ENCODE data around the gene PHYHIPL. TPM values are rescaled to one million over a fixed set of nuclear protein-coding genes. Genes with fewer than 3 reads are reported as not detected.

The PHYHIPL gene
- total RNA-seq, 2 donors from 2014 or later = 2.6 TPM; not detected in 1

DNA sequence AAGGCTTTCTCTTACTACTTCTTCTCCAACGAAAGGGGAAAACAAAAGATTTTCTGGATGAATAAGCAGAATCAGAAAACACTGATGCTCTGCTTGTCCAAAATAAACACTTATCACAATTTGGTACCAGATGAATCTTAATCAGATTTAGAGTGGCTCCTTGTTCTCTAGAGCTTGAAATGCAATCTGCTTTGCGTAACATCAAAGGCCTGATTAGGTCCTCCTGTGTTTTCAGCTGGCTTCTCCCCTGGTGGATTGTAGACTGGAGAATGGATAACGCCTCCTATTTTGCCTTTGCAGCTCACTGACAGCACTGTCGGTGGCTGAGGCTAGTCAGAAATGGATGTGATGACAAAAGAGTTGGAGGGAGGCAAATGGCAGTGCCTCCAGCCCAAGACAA, 94.7 kb downstream of the PHYHIPL start:
- H3K9me3 ChIP-seq = no peaks in the 10 kb centered on the region
- H3K36me3 ChIP-seq = peaks cover 7% of the 10 kb centered on the region
- H3K4me1 ChIP-seq (ENCODE audit: control insufficient read depth in 1 of 2, low read depth in 2 of 2) = peaks cover 5 to 20% of the 10 kb centered on the region in 2 donors
- DNase-seq (ENCODE audit: low spot score) (no peak), ATAC-seq (ENCODE audit: insufficient number of reproducible peaks, low FRiP score, low read depth) (no peak)
- H3K4me3 ChIP-seq = no peak overlapping the region
- H3K27me3 ChIP-seq (replicated peaks; ENCODE audit: insufficient read depth) = no peaks in the 10 kb centered on the region
- TF ChIP-seq, protein P1, sequence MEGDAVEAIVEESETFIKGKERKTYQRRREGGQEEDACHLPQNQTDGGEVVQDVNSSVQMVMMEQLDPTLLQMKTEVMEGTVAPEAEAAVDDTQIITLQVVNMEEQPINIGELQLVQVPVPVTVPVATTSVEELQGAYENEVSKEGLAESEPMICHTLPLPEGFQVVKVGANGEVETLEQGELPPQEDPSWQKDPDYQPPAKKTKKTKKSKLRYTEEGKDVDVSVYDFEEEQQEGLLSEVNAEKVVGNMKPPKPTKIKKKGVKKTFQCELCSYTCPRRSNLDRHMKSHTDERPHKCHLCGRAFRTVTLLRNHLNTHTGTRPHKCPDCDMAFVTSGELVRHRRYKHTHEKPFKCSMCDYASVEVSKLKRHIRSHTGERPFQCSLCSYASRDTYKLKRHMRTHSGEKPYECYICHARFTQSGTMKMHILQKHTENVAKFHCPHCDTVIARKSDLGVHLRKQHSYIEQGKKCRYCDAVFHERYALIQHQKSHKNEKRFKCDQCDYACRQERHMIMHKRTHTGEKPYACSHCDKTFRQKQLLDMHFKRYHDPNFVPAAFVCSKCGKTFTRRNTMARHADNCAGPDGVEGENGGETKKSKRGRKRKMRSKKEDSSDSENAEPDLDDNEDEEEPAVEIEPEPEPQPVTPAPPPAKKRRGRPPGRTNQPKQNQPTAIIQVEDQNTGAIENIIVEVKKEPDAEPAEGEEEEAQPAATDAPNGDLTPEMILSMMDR (IDR thresholded peaks at IDR 0.05) = no peak
- no peak overlapping the region for H3K27ac ChIP-seq

DNA sequence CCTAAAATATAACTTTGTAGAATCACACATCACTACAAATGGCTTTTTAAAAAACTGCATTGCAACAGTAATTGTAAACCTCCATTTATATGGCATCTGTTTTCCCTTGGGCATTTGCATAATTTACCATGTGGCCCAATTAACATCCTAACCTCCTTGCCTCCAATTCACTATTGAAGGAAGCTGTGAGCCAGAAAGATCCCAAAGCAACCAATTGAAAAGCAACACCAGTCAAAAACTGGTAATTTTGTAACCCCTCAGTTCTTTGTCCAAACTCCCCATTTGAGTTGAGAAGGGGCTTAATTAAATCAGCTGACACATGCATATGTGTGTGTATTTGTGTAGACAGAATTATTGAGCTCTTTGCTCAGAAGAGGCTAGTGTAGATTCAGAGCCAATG, 95.6 kb downstream of the PHYHIPL start:
- no peak for ATAC-seq (ENCODE audit: insufficient number of reproducible peaks, low FRiP score, low read depth)

DNA sequence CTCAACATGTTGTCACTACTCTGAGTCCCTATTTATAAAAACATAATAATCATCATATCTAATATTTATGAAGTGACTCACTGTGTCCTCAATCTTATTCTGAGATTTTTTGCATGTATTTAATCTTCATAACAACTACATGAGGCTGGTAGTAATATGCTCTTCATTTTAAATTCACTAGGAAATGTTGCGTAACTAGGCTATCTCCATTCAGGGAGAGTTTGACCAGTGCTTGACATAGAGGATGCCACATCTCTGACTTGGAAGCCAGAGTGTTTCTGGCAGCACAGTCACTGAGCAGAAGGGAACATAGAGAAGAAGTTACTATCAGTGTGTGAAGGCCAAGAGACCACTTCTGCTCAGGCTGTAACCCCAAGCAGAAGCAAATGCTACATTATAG, 97.0 kb downstream of the PHYHIPL start:
- H3K4me3 ChIP-seq = no peak overlapping the region
- TF ChIP-seq, protein P1 (IDR thresholded peaks at IDR 0.05) = no peak
- H3K27ac ChIP-seq = no peak overlapping the region
- ATAC-seq (ENCODE audit: insufficient number of reproducible peaks, low FRiP score, low read depth) (no peak), DNase-seq (ENCODE audit: low spot score) (no peak)
- H3K9me3 ChIP-seq = no peaks in the 10 kb centered on the region
- H3K36me3 ChIP-seq = peaks cover 5% of the 10 kb centered on the region
- peaks cover 5 to 20% of the 10 kb centered on the region in 2 donors for H3K4me1 ChIP-seq (ENCODE audit: control insufficient read depth in 1 of 2, low read depth in 2 of 2)
- no peaks in the 10 kb centered on the region for H3K27me3 ChIP-seq (replicated peaks; ENCODE audit: insufficient read depth)

More for the DNA sequence above, 95.6 kb downstream of the PHYHIPL start:
- TF ChIP-seq, protein P1 (IDR thresholded peaks at IDR 0.05) = no peak
- H3K9me3 ChIP-seq = no peaks in the 10 kb centered on the region
- H3K4me1 ChIP-seq (ENCODE audit: control insufficient read depth in 1 of 2, low read depth in 2 of 2) = peaks cover 5 to 20% of the 10 kb centered on the region in 2 donors
- no peaks in the 10 kb centered on the region for H3K27me3 ChIP-seq (replicated peaks; ENCODE audit: insufficient read depth)
- H3K27ac ChIP-seq = no peak overlapping the region
- no peak overlapping the region for H3K4me3 ChIP-seq
- no peak for DNase-seq (ENCODE audit: low spot score)
- peaks cover 7% of the 10 kb centered on the region for H3K36me3 ChIP-seq

DNA sequence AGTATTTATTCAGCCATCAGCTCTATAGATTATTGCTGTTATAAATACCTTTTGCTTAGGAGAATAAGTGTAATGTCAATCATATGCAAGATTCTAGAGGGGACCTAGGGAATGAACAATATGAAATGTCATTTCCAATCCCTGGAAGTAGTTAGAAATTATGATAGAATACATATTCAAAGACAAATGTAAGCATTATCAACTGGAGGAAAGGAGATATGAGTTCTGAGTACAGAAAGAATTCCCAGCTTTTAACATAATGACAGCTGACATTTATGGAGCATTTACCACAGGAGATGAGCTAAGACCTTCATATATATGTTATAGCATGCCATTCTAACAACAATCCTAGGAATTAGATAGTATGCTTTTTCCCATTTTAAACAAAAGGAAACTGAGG, 99.7 kb downstream of the PHYHIPL start:
- Histone ChIP-seq H3K4me1 (ENCODE audit: control insufficient read depth in 1 of 2, low read depth in 2 of 2) (peaks cover 5 to 28% of the 10 kb centered on the region in 2 donors), H3K4me3 (no peak overlapping the region), H3K36me3 (no peaks in the 10 kb centered on the region), H3K27ac (no peak overlapping the region), H3K9me3 (no peaks in the 10 kb centered on the region), H3K27me3 (replicated peaks; ENCODE audit: insufficient read depth) (no peaks in the 10 kb centered on the region)
- ATAC-seq (ENCODE audit: insufficient number of reproducible peaks, low FRiP score, low read depth) (no peak), DNase-seq (ENCODE audit: low spot score) (no peak)
- TF ChIP-seq, protein P1 (IDR thresholded peaks at IDR 0.05) = no peak

DNA sequence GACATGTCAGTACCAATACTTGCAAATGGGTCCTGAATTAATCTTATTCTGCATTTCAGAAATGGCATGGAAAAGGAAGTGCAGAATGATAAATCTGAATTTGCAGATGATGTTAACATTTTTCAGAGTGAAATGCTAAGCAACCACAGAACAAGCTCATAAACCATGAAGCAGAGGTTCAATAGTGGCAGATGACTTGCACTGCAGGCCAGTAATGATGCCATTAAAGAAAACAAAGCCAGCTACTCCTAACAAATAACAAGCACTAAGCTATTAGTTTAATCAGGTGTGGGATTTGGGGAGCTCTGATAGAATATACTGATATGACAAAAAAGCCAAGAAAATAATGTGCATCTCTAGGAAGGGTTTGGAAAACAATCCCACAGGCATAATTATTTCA, 100.5 kb downstream of the PHYHIPL start:
- Histone ChIP-seq H3K27ac (no peak overlapping the region), H3K9me3 (no peaks in the 10 kb centered on the region), H3K36me3 (no peaks in the 10 kb centered on the region), H3K4me3 (no peak overlapping the region), H3K4me1 (ENCODE audit: control insufficient read depth in 1 of 2, low read depth in 2 of 2) (peaks cover 5 to 20% of the 10 kb centered on the region in 2 donors), H3K27me3 (replicated peaks; ENCODE audit: insufficient read depth) (no peaks in the 10 kb centered on the region)
- TF ChIP-seq, protein P1 (IDR thresholded peaks at IDR 0.05) = no peak
- DNase-seq (ENCODE audit: low spot score) = no peak
- no peak for ATAC-seq (ENCODE audit: insufficient number of reproducible peaks, low FRiP score, low read depth)

Data from thoracic aorta (tissue), 2 donors.